HUES6 (cell line): ENCODE measurements around the gene CHRNA4.
"Not testable (repeated sequence)": the region's sequence is repeated elsewhere in the genome, so short reads cannot be mapped to it uniquely, and the experiment has no call there.

Source experiments
- H3K27ac ChIP-seq: 2 replicates; pipeline ENCODE4 v1.7.0; 2013; ENCODE audit warnings: low read depth, mild to moderate bottlenecking, low read length, inconsistent platforms
- H3K27me3 ChIP-seq: 2 replicates; pipeline ENCODE4 v1.6.1; 2013; ENCODE audit warnings: low read length; ENCODE audit not compliant: control insufficient read depth, insufficient read depth
- H3K36me3 ChIP-seq: 2 replicates; pipeline ENCODE4 v1.6.1; 2013; ENCODE audit warnings: low read length; ENCODE audit not compliant: control insufficient read depth, insufficient read depth
- H3K4me1 ChIP-seq: 2 replicates; pipeline ENCODE4 v1.6.1; 2013; ENCODE audit warnings: low read length; ENCODE audit not compliant: control insufficient read depth, insufficient read depth
- H3K4me3 ChIP-seq: 2 replicates; pipeline ENCODE4 v1.5.1; 2013; ENCODE audit warnings: low read depth, low read length
- H3K9ac ChIP-seq: one replicate; pipeline ENCODE4 v1.6.1; 2013; ENCODE audit warnings: mild to moderate bottlenecking, low read length
- H3K9me3 ChIP-seq: 2 replicates; pipeline ENCODE4 v1.6.1; 2013; ENCODE audit warnings: low read depth, low read length; ENCODE audit not compliant: control insufficient read depth, insufficient read depth

The CHRNA4 gene

GRCh38 chr20:63306673-63307537 is 54.2 kb downstream of the CHRNA4 start:
- no peak overlapping the region for H3K9ac ChIP-seq
- H3K4me1 ChIP-seq = no peaks in the 10 kb centered on the region
- peaks cover 4% of the 10 kb centered on the region; the same call in 1 of the 2 replicates for H3K27me3 ChIP-seq
- H3K4me3 ChIP-seq = no peak overlapping the region
- no peaks in the 10 kb centered on the region for H3K36me3 ChIP-seq
- no peak overlapping the region for H3K27ac ChIP-seq
- H3K9me3 ChIP-seq = no peaks in the 10 kb centered on the region

- H3K9ac ChIP-seq, H3K9me3 ChIP-seq, H3K36me3 ChIP-seq, H3K27ac ChIP-seq, H3K4me3 ChIP-seq, H3K4me1 ChIP-seq, H3K27me3 ChIP-seq: not testable (repeated sequence)
Measured at GRCh38 chr20:63305933-63306672, 55.0 kb downstream of the CHRNA4 start.

GRCh38 chr20:63305393-63305792 is 55.8 kb downstream of the CHRNA4 start:
- peaks cover 4% of the 10 kb centered on the region; the same call in 1 of the 2 replicates for H3K27me3 ChIP-seq
- H3K4me1 ChIP-seq = no peaks in the 10 kb centered on the region
- H3K9me3 ChIP-seq = 0 out of 2 replicates have a peak, but pooled peaks cover 3% of the 10 kb centered on the region
- no peak overlapping the region for H3K4me3 ChIP-seq
- H3K9ac ChIP-seq = no peak overlapping the region
- H3K27ac ChIP-seq = no peak overlapping the region
- H3K36me3 ChIP-seq = no peaks in the 10 kb centered on the region

- H3K27ac ChIP-seq = no peak overlapping the region
- no peak overlapping the region for H3K4me3 ChIP-seq
- H3K4me1 ChIP-seq = no peaks in the 10 kb centered on the region
- no peaks in the 10 kb centered on the region for H3K36me3 ChIP-seq
- no peak overlapping the region for H3K9ac ChIP-seq
- 0 out of 2 replicates have a peak, but pooled peaks cover 3% of the 10 kb centered on the region for H3K9me3 ChIP-seq
- H3K27me3 ChIP-seq = peaks cover 4% of the 10 kb centered on the region; the same call in 1 of the 2 replicates
Measured at GRCh38 chr20:63303095-63303666, 58.0 kb downstream of the CHRNA4 start.

- Histone ChIP-seq H3K27ac (no peak overlapping the region), H3K4me1 (no peaks in the 10 kb centered on the region), H3K9ac (no peak overlapping the region), H3K36me3 (no peaks in the 10 kb centered on the region), H3K4me3 (no peak overlapping the region), H3K9me3 (0 out of 2 replicates have a peak, but pooled peaks cover 3% of the 10 kb centered on the region), H3K27me3 (peaks cover 4% of the 10 kb centered on the region; the same call in 1 of the 2 replicates)
Measured at GRCh38 chr20:63301671-63302070, 59.5 kb downstream of the CHRNA4 start.

- Histone ChIP-seq H3K9me3 (0 out of 2 replicates have a peak, but pooled peaks cover 3% of the 10 kb centered on the region), H3K27me3 (peaks cover 20% of the 10 kb centered on the region; the same call in 1 of the 2 replicates), H3K27ac (no peak overlapping the region), H3K36me3 (no peaks in the 10 kb centered on the region), H3K4me3 (no peak overlapping the region), H3K4me1 (peaks cover 12% of the 10 kb centered on the region), H3K9ac (no peak overlapping the region)
Measured at GRCh38 chr20:63298731-63299312, 62.3 kb downstream of the CHRNA4 start.

GRCh38 chr20:63297796-63298572 is 63.2 kb downstream of the CHRNA4 start:
- no peaks in the 10 kb centered on the region for H3K36me3 ChIP-seq
- H3K9ac ChIP-seq = no peak overlapping the region

GRCh38 chr20:63297371-63297781 is 63.8 kb downstream of the CHRNA4 start:
- 0 out of 2 replicates have a peak, but pooled peaks cover 3% of the 10 kb centered on the region for H3K9me3 ChIP-seq
- peaks cover 16% of the 10 kb centered on the region; the same call in 1 of the 2 replicates for H3K27me3 ChIP-seq
- H3K4me3 ChIP-seq = no peak overlapping the region
- no peak overlapping the region for H3K9ac ChIP-seq
- H3K27ac ChIP-seq = no peak overlapping the region
- H3K4me1 ChIP-seq = peaks cover 12% of the 10 kb centered on the region
- no peaks in the 10 kb centered on the region for H3K36me3 ChIP-seq

More at GRCh38 chr20:63297796-63298572, 63.2 kb downstream of the CHRNA4 start:
- H3K9me3 ChIP-seq = 0 out of 2 replicates have a peak, but pooled peaks cover 3% of the 10 kb centered on the region
- H3K27ac ChIP-seq = no peak overlapping the region
- H3K4me3 ChIP-seq = no peak overlapping the region
- H3K4me1 ChIP-seq = peaks cover 12% of the 10 kb centered on the region
- H3K27me3 ChIP-seq = peaks cover 20% of the 10 kb centered on the region; the same call in 1 of the 2 replicates

- peaks cover 12% of the 10 kb centered on the region for H3K4me1 ChIP-seq
- H3K4me3 ChIP-seq = no peak overlapping the region
- H3K9ac ChIP-seq = no peak overlapping the region
- H3K27ac ChIP-seq = no peak overlapping the region
- H3K27me3 ChIP-seq = peaks cover 16% of the 10 kb centered on the region; the same call in 1 of the 2 replicates
- H3K36me3 ChIP-seq = no peaks in the 10 kb centered on the region
- 0 out of 2 replicates have a peak, but pooled peaks cover 3% of the 10 kb centered on the region for H3K9me3 ChIP-seq
Measured at GRCh38 chr20:63296531-63297299, 64.4 kb downstream of the CHRNA4 start.
